Endothelial cell (in vitro differentiated cells): ENCODE results near the gene PEX11G. TPM values are rescaled to one million over a fixed set of nuclear protein-coding genes. Genes with fewer than 3 reads are reported as not detected.

Experiments
- DNase-seq: peaks from one replicate; pipeline ENCODE4 v3.0.0; 2021; ENCODE audit warnings: low spot score
- H3K27ac Mint-ChIP-seq: one replicate; pipeline ENCODE4 v1.8.0; 2021; ENCODE audit warnings: mixed read lengths, inconsistent platforms; ENCODE audit not compliant: unreplicated experiment
- H3K27me3 Mint-ChIP-seq: one replicate; pipeline ENCODE4 v1.8.0; 2021; ENCODE audit warnings: mild to moderate bottlenecking, moderate library complexity, mixed read lengths, inconsistent platforms; ENCODE audit not compliant: unreplicated experiment
- H3K36me3 Mint-ChIP-seq: one replicate; pipeline ENCODE4 v1.8.0; 2021; ENCODE audit warnings: mild to moderate bottlenecking, low read depth, mixed read lengths, inconsistent platforms; ENCODE audit not compliant: unreplicated experiment
- H3K4me1 Mint-ChIP-seq: one replicate; pipeline ENCODE4 v1.8.0; 2021; ENCODE audit warnings: mild to moderate bottlenecking, mixed read lengths, inconsistent platforms; ENCODE audit not compliant: unreplicated experiment
- H3K4me3 Mint-ChIP-seq: one replicate; pipeline ENCODE4 v1.8.0; 2021; ENCODE audit warnings: mild to moderate bottlenecking, mixed read lengths, inconsistent platforms; ENCODE audit not compliant: unreplicated experiment
- H3K9me3 Mint-ChIP-seq: one replicate; pipeline ENCODE4 v1.8.0; 2021; ENCODE audit warnings: mixed read lengths, inconsistent platforms; ENCODE audit not compliant: unreplicated experiment
- CTCF ChIP-seq: fragments of 200-600 bp; sonication (generic); IDR thresholded peaks from one replicate; pipeline ENCODE4 v1.5.0; 2021; ENCODE audit warnings: antibody characterized with exemption; ENCODE audit not compliant: unreplicated experiment
- total RNA-seq: library from RNA; stranded (reverse); fragmentation: NEBNext Ultra II Directional; extraction: Animal tissue kit (Norgen Biotek cat#: 25700); gene quantifications from one replicate; pipeline ENCODE4 v1.2.1, GENCODE V29; 2021; ENCODE audit not compliant: unreplicated experiment

PEX11G gene
- total RNA-seq, 1 donor from 2014 or later, result 3.8 TPM

DNA sequence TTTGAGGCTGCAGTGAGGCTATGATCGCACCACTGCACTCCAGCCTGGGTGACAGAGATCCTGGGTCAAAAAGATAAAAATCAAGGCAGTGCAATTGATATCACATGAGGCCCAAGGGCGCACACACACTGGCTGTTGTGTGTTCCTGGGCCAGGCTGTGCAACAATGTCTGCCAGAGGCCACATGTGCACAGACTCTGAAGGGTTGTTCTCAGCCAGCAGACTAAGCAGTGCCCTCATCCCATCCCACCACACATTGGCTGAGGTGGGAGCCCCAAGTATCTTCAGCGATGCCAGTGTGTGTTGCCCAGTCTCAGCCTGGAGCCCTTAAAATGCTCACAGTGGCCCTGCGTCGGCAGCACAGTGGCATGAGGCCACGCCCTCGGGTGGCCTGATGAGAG, 12.6 kb downstream of the PEX11G start:
- Mint-ChIP-seq H3K27me3 (peaks cover 8% of the 10 kb centered on the region), H3K4me1 (no peaks in the 10 kb centered on the region), H3K4me3 (no peak overlapping the region), H3K36me3 (peaks cover 11% of the 10 kb centered on the region), H3K27ac (no peak overlapping the region), H3K9me3 (no peaks in the 10 kb centered on the region)
- TF ChIP-seq CTCF, result no peak
- DNase-seq, result no peak

DNA sequence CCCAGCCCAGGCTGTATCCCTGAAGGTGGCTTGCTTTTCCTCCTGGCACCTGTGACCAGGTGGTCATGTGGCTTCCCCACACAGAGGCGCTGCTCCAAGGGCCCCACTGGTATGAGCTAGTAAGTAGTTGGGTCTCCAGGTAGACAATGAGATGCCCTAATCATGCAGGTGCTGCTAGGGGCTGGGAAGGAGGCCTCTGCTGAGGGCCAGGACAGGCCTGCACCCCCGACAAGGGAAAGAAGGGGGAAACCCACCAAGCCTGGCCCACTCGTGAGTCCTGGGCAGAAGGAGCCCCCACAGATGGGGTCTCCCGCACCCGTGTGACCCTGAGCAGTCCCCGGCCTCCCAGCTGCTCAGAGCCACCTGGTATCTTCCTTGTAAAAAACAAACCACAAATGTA, 13.2 kb downstream of the PEX11G start:
- H3K27ac Mint-ChIP-seq, result no peak overlapping the region
- peaks cover 11% of the 10 kb centered on the region for H3K36me3 Mint-ChIP-seq
- no peak for DNase-seq
- H3K4me1 Mint-ChIP-seq, result no peaks in the 10 kb centered on the region
- H3K27me3 Mint-ChIP-seq, result peaks cover 8% of the 10 kb centered on the region
- H3K9me3 Mint-ChIP-seq, result no peaks in the 10 kb centered on the region
- no peak overlapping the region for H3K4me3 Mint-ChIP-seq
- no peak for TF ChIP-seq CTCF

GRCh38 chr19:7471696-7472615, 16.9 kb downstream of the PEX11G start:
- H3K9me3 Mint-ChIP-seq, result no peaks in the 10 kb centered on the region
- TF ChIP-seq CTCF, result no peak
- peaks cover 12% of the 10 kb centered on the region for H3K36me3 Mint-ChIP-seq
- no peak overlapping the region for H3K27ac Mint-ChIP-seq
- no peak for DNase-seq
- H3K4me1 Mint-ChIP-seq, result no peaks in the 10 kb centered on the region
- H3K27me3 Mint-ChIP-seq, result peaks cover 11% of the 10 kb centered on the region
- H3K4me3 Mint-ChIP-seq, result no peak overlapping the region

GRCh38 chr19:7470540-7471305, 18.1 kb downstream of the PEX11G start:
- Mint-ChIP-seq H3K4me1 (no peaks in the 10 kb centered on the region), H3K9me3 (no peaks in the 10 kb centered on the region), H3K27me3 (peaks cover 11% of the 10 kb centered on the region), H3K27ac (no peak overlapping the region), H3K36me3 (peaks cover 12% of the 10 kb centered on the region), H3K4me3 (no peak overlapping the region)
- TF ChIP-seq CTCF, result no peak
- DNase-seq, result no peak
